Lung microvascular endothelial cell (primary cell): Measurements from ENCODE around the gene DEFB113. TPM values are rescaled to one million over a fixed set of nuclear protein-coding genes. Genes with fewer than 3 reads are reported as not detected.
"Not testable (repeated sequence)": the region's sequence is repeated elsewhere in the genome, so short reads cannot be mapped to it uniquely, and the experiment has no call there.

Source experiments
- DNase-seq, 2 donors: peaks; one replicate each; pipeline versions ENCODE4 v3.0.0 to v3.0.0-alpha.2; 2010; ENCODE audit warnings: low read depth in 2 of 2
- total RNA-seq: library from RNA; depleted of rRNA; stranded (reverse); fragments of >200 nt; gene quantifications from 2 replicates; pipeline ENCODE4 v1.2.1, GENCODE V29; 2014

Gene DEFB113
- not detected in 2 replicates for total RNA-seq

DNA sequence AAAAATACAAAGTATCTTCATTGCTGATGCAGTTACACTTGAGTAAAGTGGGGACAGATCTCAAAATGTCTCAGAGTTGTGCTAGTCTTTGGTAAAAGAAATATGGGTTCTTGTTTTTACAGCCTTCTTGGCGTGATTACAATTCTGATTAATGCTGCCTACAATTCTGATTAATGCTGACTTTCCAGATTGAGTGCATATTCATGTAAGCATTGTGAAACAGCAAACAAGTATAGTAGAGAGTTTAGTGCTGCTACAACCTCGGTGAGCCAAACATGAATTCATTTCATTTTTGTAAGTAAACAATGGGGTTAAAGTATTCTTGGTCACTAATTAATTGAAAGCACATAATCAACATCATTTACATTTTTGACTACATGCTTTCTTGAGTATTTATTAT, at the start of gene DEFB113:
Gene DEFB113, minus strand, starts transcription at position 21 of the 400 bp plus-strand sequence. Its CDS starts 0 bp downstream, at position 21.
- DNase-seq, result no peak

DNA sequence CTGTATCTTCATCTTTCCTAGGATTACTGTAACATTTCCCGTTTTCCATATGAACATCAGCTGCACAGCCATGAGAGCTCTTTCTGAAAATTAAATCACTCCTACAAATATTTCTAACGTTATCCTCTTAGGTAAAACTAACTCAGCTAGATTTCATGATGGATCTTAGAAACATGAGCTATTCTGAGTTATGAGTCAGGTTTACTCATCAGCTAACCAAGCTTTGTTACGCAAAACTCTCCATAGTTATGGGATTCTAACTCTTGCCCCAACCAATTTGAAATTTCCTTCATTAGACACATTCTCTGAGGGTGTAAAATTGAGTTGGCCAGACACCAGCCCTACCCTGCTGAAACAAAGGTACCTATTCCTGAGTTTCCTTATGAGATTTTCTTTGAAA, 38.4 kb upstream of the DEFB113 start:
- DNase-seq, result no peak

- DNase-seq, result no peak
These were observed 33.7 kb upstream of the DEFB113 start for GRCh38 chr6:50003139-50003538.

- DNase-seq, result no peak
These were observed 25.9 kb upstream of the DEFB113 start for GRCh38 chr6:49995278-49995677.

DNA sequence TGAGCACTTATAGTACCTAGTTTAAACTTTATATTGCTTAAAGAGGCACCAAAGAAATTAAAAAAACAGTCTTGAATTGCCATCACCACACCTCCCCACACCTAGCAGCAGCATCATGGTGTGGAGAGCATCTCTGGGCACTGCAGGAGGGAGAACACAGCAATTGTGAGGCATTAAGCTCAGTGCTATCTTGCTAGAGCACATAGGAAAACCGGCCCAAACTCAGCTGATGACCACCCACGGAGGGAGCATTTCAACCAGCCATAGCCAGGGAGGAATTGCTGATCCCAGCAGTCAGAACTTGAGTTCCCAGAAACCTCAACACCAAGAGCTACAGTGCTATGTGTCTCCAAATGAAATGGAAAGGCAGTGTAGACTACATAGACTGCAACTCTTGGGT, 19.5 kb upstream of the DEFB113 start:
- no peak for DNase-seq

- DNase-seq, result no peak
These were observed 18.3 kb upstream of the DEFB113 start for GRCh38 chr6:49987749-49988148.

DNA sequence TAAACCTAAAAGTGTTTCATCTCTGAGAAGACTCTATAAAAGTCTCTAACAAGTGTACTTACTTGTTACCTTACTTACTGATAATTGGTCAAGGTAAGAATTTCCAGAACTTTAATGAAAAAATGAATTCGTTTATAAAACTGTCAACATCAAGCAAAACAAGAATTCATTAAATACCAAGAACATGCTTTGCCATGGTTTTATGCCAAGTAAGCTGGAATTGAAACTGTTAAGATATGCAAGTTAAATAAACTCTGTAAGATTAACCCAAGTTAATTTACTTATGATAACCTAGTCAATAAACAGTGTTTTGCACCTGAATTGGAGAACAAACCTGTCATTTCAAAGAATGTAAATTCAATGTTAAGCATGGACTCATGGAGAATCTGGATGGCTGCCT, 17.1 kb upstream of the DEFB113 start:
- no peak for DNase-seq

- DNase-seq, result no peak
These were observed 12.6 kb upstream of the DEFB113 start for GRCh38 chr6:49982046-49982445.

DNA sequence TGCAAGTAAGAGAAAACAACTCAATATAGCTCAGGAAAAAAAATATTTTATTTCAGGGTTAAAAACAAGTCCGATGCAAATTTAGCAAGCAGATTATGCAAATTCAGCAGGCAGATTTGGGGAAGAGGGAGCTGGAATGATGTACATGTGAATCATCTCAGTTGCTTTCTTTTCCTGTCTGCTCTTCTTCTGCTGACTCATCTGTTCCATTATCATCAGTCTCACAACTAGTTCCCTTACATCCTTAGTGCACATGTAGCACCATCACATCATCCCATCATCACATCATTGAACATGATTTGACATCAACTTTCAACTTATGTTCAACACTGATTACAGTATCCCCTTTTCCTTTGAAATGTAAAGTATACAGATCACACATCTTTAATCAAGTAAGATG, 11.5 kb upstream of the DEFB113 start:
- no peak for DNase-seq

- no peak for DNase-seq
These were observed 10.2 kb upstream of the DEFB113 start for GRCh38 chr6:49979584-49979983.

GRCh38 chr6:49978332-49979226, 9.2 kb upstream of the DEFB113 start:
- no peak for DNase-seq

- DNase-seq, result no peak
These were observed 2.6 kb downstream of the DEFB113 start for GRCh38 chr6:49966823-49967222.

- no peak for DNase-seq
These were observed 3.1 kb downstream of the DEFB113 start for GRCh38 chr6:49966334-49966733.

DNA sequence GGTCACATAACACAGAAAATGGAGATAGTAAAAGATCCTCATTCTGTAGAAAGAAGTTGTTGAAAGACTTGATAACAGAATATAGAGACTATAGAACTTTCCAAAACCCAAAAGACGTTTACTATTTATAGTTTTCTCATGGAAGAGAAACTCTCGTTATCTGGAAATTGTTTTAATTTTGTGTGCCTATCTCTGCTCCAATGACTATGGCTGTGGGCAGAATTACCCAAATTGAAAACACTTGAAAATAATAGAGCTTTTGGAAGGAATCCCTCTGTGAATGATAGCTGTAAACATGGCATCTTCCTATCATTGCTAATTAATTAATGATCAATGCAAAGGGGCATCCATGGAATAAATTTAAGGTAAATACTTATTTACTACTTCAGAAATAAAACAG, 5.4 kb downstream of the DEFB113 start, which contains the start of gene DEFB114:
Gene DEFB114, minus strand, starts transcription at position 101 of the 400 bp plus-strand sequence. Its CDS starts 59 bp downstream, at position 42.
- no peak for DNase-seq

DNA sequence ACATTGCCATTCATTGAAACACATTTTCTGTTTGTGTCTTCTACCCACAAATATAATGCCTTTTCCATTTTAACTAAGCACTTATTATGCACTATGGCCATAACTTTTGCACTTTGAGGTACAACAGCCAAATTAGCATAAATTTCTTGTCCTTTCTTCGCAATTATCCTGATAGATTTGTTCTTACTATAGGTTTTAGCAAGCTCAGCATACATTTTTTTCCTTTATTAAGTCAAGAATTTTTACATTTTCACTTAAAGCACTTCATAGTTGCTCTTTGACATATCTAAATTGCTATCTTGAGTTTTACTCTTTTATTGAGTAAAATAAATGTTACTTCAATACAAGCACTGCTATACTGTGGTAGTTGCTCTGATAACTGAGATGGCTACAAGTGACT, 11.2 kb downstream of the DEFB113 start:
- DNase-seq, result no peak

GRCh38 chr6:49955847-49956246, 13.6 kb downstream of the DEFB113 start:
- DNase-seq, result no peak

- no peak for DNase-seq
These were observed 17.5 kb downstream of the DEFB113 start for GRCh38 chr6:49951926-49952325.

DNA sequence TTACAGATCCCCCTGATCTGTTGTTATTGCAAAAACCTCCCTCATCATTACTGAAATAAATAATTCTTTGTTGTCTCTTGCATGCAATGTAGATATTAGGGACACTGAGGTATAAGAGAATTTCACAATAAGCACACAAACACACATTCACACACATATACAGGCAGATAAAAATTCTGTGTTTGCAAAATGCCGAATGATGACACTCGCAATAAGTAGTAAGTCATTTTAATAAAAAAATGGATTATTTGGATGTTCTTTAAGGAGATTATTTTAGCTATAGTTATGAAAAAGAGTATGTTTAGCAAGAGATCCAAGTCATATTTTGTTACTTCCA, 19.0 kb downstream of the DEFB113 start:
- DNase-seq, result no peak

DNA sequence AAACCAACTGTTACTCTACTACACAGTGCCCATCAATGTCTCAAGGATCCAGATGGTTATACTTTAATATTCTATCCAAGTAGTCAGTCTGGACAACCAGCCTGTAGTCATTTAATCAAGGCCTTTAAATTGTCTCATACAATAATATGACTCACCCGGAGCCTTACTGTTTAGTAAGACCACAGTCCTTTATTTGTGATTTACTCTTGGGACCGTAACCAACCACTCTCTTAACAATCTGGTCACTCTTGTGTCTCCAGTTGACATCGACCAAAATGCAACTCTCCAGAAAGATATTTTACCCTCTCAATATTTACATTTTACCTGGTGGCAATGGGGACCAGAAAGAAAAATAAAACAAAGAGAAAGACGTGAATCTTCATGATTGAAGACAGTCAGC, 20.4 kb downstream of the DEFB113 start:
- no peak for DNase-seq

GRCh38 chr6:49946835-49947234, 22.6 kb downstream of the DEFB113 start:
- no peak for DNase-seq

GRCh38 chr6:49944068-49944467, 25.4 kb downstream of the DEFB113 start:
- DNase-seq, result not testable (repeated sequence)

DNA sequence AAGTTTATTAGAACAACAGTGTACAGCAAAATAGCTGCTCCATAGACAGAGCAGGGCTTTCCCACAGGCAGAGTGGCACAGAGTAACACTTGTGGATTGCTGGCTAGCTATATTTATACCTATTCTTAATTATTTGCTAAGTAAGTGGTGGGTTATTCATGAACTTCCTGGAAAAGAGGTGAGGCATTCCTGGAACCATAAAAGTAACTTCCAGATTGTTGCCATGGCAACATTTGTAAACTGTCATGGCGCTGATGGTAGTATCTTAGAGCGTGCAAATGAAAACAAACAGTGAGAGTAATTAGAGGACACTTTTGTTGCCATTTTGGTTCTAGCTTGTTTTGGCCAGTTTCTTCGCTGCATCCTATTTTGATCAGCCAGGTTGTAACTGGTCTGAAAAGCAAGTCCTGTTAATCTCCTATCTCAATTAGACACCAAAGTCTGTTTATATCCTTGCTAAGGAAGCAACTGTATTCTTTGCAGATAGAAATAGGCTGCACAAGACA, 29.4 kb downstream of the DEFB113 start:
- DNase-seq, result no peak

DNA sequence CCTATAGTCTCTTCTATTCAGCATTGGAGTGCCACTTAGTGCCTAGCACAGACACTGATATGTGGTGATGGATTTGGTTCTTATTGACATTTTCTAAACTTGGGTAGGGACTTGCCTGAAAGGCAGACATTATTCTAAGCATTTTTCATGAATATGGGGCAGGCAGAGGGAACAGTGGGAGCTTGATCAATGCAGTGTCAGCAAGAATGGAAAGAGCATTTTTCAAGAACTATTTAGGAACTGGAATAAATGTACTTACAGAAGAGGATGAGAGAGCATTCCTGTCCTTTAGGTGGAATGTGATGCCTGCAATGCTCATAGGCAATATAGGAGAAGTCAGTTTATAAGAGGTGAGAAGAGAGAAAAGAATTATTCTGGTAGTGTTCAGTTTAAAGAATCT, 31.6 kb downstream of the DEFB113 start:
- DNase-seq, result no peak
